ENCODE results near the gene AADACL4.

Gene AADACL4

DNA sequence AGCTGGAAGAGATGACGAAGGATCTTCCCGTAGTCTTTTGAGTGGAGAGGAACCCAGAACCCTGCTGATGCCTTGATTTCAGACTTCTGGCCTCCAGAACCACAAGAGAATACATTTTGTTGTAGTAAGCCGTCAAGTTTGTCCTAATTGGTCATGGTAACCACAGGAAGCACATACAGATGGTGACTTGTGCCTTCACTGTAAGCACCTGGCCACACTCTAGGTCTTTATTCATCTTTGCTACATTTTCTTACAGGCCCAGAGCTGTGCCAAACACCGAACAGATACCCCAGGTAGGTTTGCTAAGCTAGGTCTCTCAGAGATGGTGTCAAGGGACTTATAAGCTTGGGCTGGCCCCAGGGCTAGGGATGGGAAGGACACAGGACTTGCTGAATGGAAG is 30.7 kb upstream of the AADACL4 start:
- TF ChIP-seq CTCF (IDR thresholded peaks at IDR 0.05; ENCODE audit: extremely low read depth, missing control alignments) = no peak

GRCh38 chr1:12614402-12615158 is 29.3 kb upstream of the AADACL4 start:
- no peak for TF ChIP-seq CTCF (IDR thresholded peaks at IDR 0.05; ENCODE audit: extremely low read depth, missing control alignments)
- no peak for DNase-seq (ENCODE audit: low spot score)

More for the DNA sequence above, 30.7 kb upstream of the AADACL4 start:
- no peak for DNase-seq (ENCODE audit: low spot score)

GRCh38 chr1:12615159-12615864 is 28.6 kb upstream of the AADACL4 start:
- DNase-seq (ENCODE audit: low spot score) = no peak
- no peak for TF ChIP-seq CTCF (IDR thresholded peaks at IDR 0.05; ENCODE audit: extremely low read depth, missing control alignments)

GRCh38 chr1:12615865-12616708 is 27.8 kb upstream of the AADACL4 start:
- TF ChIP-seq CTCF (IDR thresholded peaks at IDR 0.05; ENCODE audit: extremely low read depth, missing control alignments) = no peak
- DNase-seq (ENCODE audit: low spot score) = no peak

DNA sequence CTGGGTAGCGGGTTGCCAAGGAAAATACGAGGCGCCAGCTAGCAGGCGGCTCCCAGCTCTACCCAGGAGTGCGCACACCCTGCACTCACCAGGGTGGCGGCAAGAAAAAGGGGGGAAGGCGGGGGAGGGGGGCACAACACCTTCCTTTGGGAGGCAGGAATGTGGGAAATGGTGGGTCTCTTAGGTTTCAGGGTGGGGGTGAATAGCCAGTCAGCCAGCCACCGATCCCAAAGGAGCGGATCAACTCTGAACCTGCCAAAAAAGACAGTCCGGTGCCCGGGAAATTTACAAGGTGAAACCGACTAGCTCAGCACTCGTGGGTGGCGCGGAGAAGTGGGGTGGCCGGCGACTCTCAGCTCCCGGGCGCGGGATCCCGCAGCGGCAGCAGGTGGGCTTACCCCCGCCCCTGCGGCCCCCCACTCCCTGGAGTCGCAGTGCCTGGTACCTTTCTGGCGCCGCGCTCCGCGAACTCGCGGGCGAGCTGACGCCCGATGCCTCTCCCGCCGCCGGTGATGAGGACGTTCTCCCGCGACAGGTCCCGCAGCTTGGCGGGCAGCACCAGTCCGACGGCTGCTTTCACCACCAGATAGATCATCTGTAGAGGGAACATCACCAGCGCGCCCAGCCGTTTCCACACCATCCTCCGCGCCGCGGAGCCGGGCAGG is 27.0 kb upstream of the AADACL4 start:
- no peak for TF ChIP-seq CTCF (IDR thresholded peaks at IDR 0.05; ENCODE audit: extremely low read depth, missing control alignments)
- no peak for DNase-seq (ENCODE audit: low spot score)

- TF ChIP-seq CTCF (IDR thresholded peaks at IDR 0.05; ENCODE audit: extremely low read depth, missing control alignments) = no peak
- peak; percentile 65 for DNase-seq (ENCODE audit: low spot score)
Observed at GRCh38 chr1:12617511-12617900, 26.4 kb upstream of the AADACL4 start.

All from GM20000 (cell line).